Prostate gland (tissue), 2 donors: ENCODE data around the gene ARL3.

ENCODE experiments used
- CTCF ChIP-seq, 4 experiments: fragments of 200-600 bp in 2 of 4; fragments of 450-650 bp in 2 of 4; sonication (generic) in 2 of 4; IDR thresholded peaks; 1 replicate in 3 of 4; 2 replicates in 1 of 4; pipeline ENCODE4 v1.5.1; 2016 to 2019; ENCODE audit warnings: antibody characterized with exemption in 4 of 4, mild to moderate bottlenecking in 2 of 4, moderate library complexity in 2 of 4
- POLR2A ChIP-seq: fragments of 450-650 bp; IDR thresholded peaks from one replicate; pipeline ENCODE4 v1.6.1; 2016; ENCODE audit warnings: antibody characterized with exemption, mild to moderate bottlenecking
- POLR2AphosphoS5 ChIP-seq: sonication (generic); formaldehyde crosslinking; IDR thresholded peaks from one replicate; pipeline ENCODE4 v1.6.1; 2017; ENCODE audit warnings: antibody characterized with exemption

- TF ChIP-seq POLR2AphosphoS5 (no peak), POLR2A (no peak), CTCF (IDR thresholded peaks at IDR 0.05) (no peak)
Observed at GRCh38 chr10:102624094-102624493, 90.1 kb downstream of the ARL3 start.
